ENCODE results near the gene ESPN. TPM values are rescaled to one million over a fixed set of nuclear protein-coding genes. Genes with fewer than 3 reads are reported as not detected.

ESPN gene
- total and polyA plus RNA-seq, 2 of the 8 experiments (the other 6 are each of a cell fraction or from before 2014, with no cell fraction given) = 5.2 to 16.3 TPM

DNA sequence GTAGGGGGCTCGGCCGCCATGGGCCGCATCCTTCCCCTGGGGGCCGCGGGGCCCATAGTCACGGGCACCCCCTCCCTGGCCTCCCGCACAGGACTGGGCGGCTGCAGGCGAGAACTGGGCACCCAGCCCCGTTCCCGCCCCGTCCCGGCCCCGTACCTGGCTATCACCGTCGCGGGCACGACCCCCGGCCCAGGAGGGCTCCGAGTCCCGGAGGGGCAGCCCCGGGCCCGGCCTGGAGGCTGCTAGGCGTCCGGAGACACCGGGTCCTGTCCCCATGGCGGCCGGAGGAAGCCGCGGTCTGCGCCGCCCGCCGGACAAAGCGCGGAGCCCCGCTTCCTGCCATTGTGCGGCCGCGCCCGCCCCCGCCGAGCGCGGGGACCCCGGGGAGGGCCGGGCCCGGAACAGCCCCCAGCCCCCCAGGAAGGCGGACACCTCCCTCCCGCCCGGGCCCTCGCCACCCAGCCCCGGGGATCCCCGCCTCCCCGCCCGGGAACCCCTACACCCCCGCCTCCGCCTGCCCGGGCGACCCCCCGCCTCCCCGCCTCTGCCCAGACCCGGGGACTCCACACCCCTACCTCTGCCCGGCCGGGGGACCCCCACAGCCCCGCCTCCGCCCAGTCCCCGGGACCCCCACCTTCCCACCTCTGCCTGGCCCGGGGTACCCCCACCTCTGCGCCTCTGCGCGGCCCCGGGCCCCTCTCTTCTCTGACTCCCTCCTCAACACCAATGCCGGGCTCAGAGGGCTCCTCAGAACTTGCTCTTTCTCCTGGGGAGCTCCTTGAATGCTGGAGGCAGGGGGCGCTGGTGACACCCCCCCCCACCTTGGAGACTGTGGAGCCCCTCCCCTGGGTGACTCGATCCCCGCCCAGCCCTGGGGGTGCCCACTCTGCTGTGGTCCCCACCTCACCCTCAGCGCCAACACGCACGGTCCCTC lies 60.9 kb downstream of the ESPN start (continued):
- TF ChIP-seq EP300 (IDR thresholded peaks at IDR 0.05; ENCODE audit: borderline replicate concordance in 1 of 2, low read depth in 2 of 2, low read length in 2 of 2) (no peak), KDM5A (IDR thresholded peaks at IDR 0.05; ENCODE audit: low read length) (no peak), HDAC6 (IDR thresholded peaks at IDR 0.05; ENCODE audit: low read depth, low read length) (no peak), BRCA1 (IDR thresholded peaks at IDR 0.05; ENCODE audit: low read depth, low read length) (no peak), RNF2 (IDR thresholded peaks at IDR 0.05; ENCODE audit: borderline replicate concordance, low read depth, low read length, missing control alignments, poor library complexity, severe bottlenecking) (no peak), GTF2F1 (IDR thresholded peaks at IDR 0.05; ENCODE audit: borderline replicate concordance, low read depth, low read length) (no peak), CBX8 (IDR thresholded peaks at IDR 0.05; ENCODE audit: borderline replicate concordance, low read depth, low read length) (no peak), SIRT6 (IDR thresholded peaks at IDR 0.05; ENCODE audit: low read length) (no peak), CTCF (IDR thresholded peaks at IDR 0.05; ENCODE audit: control extremely low read depth in 1 of 3, insufficient read depth in 1 of 3, low read depth in 1 of 3, low read length in 3 of 3) (no peak), TAF7 (optimal IDR thresholded peaks at IDR 0.05; ENCODE audit: borderline replicate concordance, low read depth, low read length) (no peak), SUZ12 (IDR thresholded peaks at IDR 0.05; ENCODE audit: low read length) (0 out of 2 replicates have a peak, but pooled peaks have one; percentile 24), KDM4A (IDR thresholded peaks at IDR 0.05; ENCODE audit: low read depth, low read length, severe bottlenecking) (peak; percentile 68), JUN (IDR thresholded peaks at IDR 0.05; ENCODE audit: low read depth, low read length) (no peak), SIN3A (conservative IDR thresholded peaks at IDR 0.05 in 1 of 2, IDR thresholded peaks at IDR 0.05 in 1 of 2; ENCODE audit: low read depth in 1 of 2, low read length in 2 of 2) (no peak)

All from H1 (cell line).